CD4-positive, alpha-beta T cell treated with Interleukin-21 for 1 hour (primary cell): ENCODE results near the gene IFNL3.
A peak's percentile ranks its signal among the peaks of the same experiment; 100 is the strongest.

Experiments used
- DNase-seq: peaks from one replicate; pipeline ENCODE4 v3.0.0-alpha.2; 2020

Gene IFNL3

GRCh38 chr19:39212375-39212742 lies 32.4 kb downstream of the IFNL3 start:
- DNase-seq: peak; percentile 69

DNA sequence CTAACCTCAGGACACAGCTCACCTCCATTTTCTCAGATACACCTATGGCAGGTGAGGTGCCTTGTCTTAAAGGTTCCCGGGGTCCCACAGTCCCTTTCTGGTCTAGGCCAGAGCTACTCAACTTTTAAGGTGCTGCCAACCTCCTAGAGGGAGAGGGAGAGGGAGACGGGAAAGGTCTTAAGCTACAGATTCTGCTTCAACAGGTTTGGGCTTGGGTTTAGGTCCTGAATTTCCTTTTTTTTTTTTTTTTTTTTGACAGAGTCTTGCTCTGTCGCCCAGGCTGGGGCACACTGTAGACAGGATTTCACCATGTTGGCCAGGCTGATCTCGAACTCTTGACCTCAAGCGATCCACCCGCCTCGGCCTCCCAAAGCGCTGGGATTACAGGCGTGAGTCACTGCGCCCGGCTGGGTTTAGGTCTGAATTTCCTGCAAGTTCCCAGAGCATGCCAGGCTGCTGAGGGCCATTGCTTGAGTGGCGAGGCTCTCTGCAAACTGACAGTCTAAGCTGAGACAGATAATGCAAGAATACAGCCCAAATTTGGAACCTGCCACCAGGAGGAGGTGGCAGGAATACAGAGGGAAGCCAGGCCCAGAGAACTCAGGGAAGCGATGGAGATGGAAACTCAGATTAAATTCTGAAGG lies 33.0 kb downstream of the IFNL3 start:
- DNase-seq: no peak

DNA sequence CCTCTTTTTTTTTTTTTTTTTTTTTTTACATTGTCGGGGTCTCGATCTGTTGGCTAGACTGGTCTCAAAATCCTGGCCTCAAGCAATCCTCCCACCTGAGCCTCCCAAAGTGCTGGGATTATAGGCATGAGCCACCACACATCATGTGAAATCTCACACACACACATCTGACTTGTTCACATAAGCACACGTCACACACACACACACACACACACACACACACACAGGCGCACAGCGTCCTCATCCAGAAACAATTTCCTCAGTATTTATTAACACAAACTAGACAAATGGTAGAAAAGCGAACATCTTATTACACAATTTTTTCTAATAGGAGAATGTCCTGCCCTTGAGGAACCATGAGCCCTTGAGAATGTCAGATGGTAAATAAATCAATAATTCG lies 35.6 kb downstream of the IFNL3 start:
- no peak for DNase-seq

GRCh38 chr19:39208175-39208795 lies 36.5 kb downstream of the IFNL3 start:
- DNase-seq: no peak

DNA sequence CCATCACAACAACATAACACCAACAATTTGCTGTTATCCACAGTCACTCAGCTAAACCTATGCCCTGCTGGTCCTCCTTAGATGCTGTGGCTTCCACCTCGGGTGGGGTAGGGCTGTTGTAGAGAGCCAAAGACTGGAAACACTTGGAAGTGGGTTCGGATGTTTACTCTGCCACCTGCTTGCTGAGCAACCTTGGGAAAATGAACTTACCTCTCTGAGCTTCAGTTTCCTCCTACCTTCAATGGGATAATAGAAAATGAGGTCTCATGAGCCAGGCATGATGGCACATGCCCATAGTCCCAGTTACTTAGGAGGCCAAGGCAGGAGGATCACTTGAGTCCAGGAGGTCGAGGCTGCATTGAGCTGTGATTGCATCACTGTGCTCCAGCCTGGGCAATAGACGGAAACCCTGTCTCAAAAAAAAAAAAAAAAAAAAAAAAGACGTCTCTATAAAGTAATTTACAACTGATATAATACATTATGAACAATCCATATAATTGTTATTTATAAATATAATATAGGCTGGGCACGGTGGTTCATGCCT lies 37.4 kb downstream of the IFNL3 start:
- no peak for DNase-seq

DNA sequence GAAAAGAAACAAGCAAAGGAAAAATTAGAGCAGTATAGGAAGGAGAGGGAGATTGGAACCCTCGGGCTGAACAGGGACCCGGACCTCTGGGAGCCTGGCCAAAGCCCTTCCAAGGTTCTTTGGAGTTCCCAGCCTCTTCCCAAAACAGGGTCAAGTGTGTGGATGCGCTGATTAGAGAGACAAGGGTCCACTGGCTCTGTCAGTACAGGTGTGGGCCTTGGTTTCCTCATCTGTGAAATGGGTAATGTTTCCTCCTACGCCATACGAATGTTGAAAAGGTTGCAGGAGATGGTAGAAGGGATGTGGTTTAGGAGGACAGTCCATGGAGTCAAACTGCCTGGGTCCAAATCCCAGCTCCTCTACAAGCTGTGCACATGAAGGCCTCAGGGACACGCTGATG lies 38.7 kb downstream of the IFNL3 start:
- DNase-seq: no peak

DNA sequence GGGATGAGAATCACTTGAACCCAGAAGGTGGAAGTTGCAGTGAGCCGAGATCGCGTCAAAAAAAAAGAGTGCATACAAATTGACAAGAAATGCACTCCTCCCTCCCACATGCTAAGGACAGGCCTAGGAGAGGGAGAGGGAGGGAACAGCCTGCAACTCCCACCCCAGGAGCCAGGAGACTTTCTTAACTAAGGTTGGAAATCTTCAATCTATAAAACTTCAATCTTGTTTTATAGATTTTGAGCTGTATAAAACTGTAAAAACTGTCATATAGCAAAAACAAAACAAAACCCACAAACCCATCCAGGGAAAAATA lies 39.4 kb downstream of the IFNL3 start:
- DNase-seq: no peak

DNA sequence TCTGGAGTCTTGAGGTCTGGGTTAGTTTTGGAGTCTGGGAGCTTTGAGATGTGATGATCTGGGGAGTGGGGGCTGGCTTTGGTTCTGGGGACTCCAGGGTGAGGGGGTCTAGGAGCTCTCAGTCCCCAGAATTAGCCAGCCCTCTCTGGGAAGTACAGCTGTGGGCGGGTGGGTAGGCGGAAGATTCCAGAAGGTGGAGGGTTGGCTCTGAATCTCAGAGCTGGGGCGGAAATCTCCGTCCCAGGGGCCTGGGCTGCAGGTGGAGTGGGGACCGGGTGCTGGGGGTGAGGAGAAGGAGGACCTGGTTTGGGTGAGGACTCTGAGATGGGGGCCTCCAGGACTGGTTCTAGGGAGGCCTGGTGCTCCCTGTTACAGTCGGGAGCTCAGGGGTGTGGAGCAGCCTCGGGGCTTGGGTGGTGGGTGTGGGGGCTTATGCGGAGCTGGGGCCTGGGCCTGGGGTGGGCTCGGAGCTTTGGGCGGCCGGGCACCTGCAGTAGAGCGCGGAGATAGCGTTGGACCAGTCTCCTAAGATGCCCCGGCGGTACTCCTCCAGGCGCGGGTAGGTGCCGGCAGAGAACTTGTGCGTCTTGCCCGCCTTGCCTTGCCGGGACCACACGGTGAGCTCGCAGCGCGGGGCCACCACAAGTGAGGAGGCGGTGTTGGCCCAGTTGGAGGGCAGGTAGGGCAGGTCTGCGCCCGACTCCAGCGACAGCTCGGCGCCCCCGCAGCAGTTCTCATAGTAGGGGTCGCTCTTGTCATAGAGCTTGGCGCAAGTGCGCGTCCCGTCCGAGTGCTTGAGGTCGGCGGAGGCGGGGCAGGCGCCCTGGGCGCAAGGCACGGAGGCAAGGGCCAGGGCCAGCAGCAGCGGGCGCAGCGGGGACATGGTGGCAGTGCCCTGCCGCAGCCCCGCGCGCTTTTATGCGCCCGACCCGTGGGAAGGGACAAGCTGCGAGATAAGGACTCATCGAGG lies 41.1 kb downstream of the IFNL3 start, which contains the start of gene SYCN:
Gene SYCN, minus strand, starts transcription at position 892 of the 970 bp plus-strand sequence. Its CDS starts 9 bp downstream, at position 883.
- no peak for DNase-seq

DNA sequence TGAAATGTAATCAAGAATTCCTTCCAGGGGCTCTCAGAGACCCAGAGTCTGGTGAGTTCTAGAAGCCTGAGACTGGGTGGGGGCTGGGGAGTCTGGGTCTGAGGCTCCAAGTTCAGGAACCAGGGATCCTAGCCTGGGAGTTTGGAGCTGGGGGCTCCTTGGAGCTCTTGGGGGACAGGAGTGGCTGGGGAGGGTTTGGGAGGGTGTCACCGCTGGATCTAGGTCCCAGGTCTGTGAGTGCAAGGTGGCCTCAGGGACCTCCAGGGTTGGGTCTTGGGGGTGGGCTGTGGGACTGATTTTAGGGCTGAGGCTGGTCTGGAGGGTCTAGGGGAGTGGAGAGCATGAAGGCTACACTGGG lies 41.8 kb downstream of the IFNL3 start:
- no peak for DNase-seq

DNA sequence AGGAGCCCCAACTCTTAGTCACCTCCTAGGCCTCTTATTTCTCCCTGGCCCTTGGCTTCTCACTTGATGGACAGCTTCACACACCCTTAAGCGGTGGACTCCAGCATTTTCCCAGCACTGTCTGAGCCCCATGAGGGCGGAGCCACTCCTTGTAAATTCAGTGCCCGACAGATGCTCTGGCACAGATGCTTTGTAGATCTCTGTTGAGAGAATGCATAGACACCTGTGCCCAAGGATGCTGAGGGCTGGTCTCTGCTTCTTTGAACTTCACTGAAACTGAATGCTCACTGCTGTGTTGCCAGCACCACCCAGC lies 44.0 kb downstream of the IFNL3 start:
- DNase-seq: no peak

GRCh38 chr19:39200066-39200802 lies 44.6 kb downstream of the IFNL3 start:
- DNase-seq: no peak

DNA sequence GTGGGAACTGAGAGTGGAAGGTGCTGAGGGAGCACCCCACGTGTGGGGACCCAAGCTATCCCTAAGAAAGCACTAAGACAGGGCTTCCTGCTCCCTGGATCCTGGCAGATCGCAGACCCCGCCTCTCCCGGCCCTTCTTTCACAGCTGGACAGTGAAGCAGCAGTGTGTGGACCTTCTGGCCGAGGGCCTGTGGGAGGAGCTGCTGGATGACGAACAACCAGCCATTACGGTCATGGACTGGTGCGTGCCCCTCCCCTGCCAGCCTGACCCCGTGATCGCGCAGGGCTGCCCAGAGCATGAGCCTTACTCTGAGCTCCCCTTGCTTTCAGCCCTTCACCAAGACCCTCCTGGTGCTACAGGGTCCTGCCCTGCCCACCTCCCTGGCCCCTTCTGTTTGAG lies 45.8 kb downstream of the IFNL3 start:
- no peak for DNase-seq

DNA sequence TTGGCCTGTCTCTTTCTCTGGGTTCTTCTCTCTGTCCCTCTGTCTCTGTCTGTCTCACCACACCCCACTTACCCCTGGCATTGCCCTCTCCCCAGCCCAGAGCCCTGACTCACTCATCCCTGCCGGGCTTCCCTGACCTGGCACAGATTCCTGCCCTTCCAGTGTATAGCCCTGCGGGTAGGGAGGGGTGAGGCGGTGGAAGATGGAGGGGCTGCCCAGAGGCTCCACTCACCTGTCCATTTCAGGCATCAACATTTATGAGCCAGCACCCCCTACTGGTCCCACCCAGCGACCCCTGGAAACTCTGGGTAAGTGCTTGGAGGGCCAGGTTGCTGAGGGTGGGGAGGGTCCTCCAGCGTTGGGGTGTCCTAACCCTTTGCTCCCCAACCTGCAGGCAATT lies 47.0 kb downstream of the IFNL3 start:
- no peak for DNase-seq

GRCh38 chr19:39196860-39197562 lies 47.8 kb downstream of the IFNL3 start, which contains the start of gene NCCRP1:
NCCRP1 (plus strand) TSS chr19:39196964; CDS start chr19:39196983, 19 bp downstream.
- DNase-seq: no peak

- no peak for DNase-seq
Measured at GRCh38 chr19:39196320-39196719, 48.5 kb downstream of the IFNL3 start.

GRCh38 chr19:39195755-39196154 lies 49.1 kb downstream of the IFNL3 start:
- DNase-seq: peak; percentile 17

- no peak for DNase-seq
Measured at GRCh38 chr19:39194832-39195542, 49.8 kb downstream of the IFNL3 start.

GRCh38 chr19:39193803-39194202 lies 51.0 kb downstream of the IFNL3 start:
- DNase-seq: no peak
